GM13977 (cell line): ENCODE measurements around the gene SLC4A4.

Experiments
- DNase-seq: peaks from one replicate; pipeline ENCODE4 v3.0.0; 2012; ENCODE audit warnings: low spot score
- CTCF ChIP-seq: IDR thresholded peaks from 2 replicates; pipeline ENCODE4 v1.5.1; 2012; ENCODE audit warnings: mild to moderate bottlenecking, control low read depth; ENCODE audit not compliant: insufficient read depth; ENCODE audit errors: extremely low read depth, missing control alignments
- in situ Hi-C: fragments of 300-500 bp; cut with MboI; formaldehyde crosslinking; loops from one replicate; pipeline ENCODE4 v1.12.0; 2022; ENCODE audit warnings: low sequenced_read_pairs, low pct_unique_long_range_greater_than_20kb, mixed read lengths, inconsistent platforms; ENCODE audit not compliant: unreplicated experiment

SLC4A4 gene

DNA sequence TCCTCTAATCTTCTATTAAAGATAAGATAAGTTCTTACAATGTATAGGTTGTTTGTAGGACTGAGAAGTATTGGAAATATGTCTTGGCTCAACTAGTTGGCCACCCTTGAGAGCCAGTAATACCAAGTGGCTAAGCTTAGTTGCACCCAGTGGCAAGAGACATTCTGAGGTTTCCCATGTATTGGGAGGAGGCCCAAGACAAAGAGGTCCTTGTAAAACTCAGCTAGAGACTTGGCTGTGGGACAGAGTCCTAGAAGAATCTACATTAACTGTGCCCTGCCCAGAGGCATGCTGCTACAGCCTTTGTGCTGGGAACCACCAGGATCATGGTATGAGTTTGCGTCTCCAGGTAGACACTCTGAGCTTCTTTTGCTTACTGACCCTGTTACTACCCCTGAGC is 41.9 kb upstream of the SLC4A4 start:
- no peak for DNase-seq
- TF ChIP-seq CTCF: no peak
- in situ Hi-C loops: no loop called here

DNA sequence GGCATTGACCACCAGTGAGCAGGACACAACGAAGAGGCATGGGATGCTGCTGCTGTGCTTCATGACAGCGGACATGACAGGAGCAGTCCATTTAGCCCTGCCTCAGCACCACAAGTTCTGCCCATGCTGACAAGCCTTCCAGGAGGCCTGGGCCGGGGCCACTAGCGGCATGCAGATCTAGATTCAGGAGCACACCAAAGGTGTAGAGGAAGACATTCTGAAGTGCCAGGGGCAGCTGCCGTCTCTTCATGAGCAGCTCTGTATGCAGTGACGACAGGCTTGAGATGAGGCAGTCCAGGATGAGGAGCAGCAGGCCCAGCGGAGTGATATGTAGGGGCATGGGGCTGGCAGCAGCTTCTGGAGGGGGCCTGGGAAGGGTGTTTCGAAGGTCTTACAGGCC is 38.5 kb upstream of the SLC4A4 start:
- TF ChIP-seq CTCF: no peak
- no peak for DNase-seq

DNA sequence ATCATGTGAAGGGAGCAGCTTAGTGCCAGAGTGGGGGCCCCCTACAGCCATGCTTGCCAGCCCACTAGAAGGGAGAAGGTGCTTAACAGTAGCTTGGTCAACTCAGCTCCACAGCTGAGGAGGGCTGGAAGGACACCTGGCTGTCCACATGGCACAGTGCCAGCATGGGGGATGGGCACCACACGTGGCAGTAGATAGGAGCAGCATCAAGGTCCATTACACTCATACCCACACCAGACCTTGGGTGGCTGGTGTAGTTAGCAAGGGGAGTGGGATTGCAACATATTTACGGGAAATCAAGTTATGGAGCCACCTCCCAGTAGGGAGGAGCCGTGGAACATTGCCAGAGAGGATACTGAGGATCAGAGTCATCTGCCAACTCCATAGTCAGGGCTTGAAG is 37.9 kb upstream of the SLC4A4 start:
- DNase-seq: no peak
- no peak for TF ChIP-seq CTCF
- in situ Hi-C loops: no loop called here

More for the DNA sequence above, 38.5 kb upstream of the SLC4A4 start:
- in situ Hi-C loops: no loop called here

GRCh38 chr4:71303287-71303686 is 35.5 kb upstream of the SLC4A4 start:
- no peak for DNase-seq
- in situ Hi-C loops: no loop called here
- TF ChIP-seq CTCF: no peak

DNA sequence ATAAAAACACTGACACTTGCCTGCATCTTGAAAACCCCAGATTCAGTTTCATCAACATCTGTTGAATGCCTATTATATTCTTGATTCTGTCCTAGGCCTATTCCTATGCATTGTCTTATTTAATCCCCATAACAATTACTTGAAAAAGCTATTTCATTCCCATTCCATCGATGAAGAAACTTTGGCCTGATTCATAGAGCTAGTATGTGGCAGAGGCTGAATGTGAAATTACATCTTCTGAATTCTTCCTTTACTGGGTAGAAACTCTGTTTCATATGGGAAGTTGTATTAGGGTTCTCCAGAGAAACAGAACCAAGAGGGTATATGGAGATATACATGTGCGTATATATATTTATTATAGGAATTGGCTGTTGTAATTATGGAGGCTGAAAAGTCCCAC is 35.0 kb upstream of the SLC4A4 start:
- in situ Hi-C loops: no loop called here
- DNase-seq: no peak
- TF ChIP-seq CTCF: no peak

GRCh38 chr4:71304289-71304850 is 34.5 kb upstream of the SLC4A4 start:
- no peak for DNase-seq
- in situ Hi-C loops: no loop called here
- TF ChIP-seq CTCF: no peak

DNA sequence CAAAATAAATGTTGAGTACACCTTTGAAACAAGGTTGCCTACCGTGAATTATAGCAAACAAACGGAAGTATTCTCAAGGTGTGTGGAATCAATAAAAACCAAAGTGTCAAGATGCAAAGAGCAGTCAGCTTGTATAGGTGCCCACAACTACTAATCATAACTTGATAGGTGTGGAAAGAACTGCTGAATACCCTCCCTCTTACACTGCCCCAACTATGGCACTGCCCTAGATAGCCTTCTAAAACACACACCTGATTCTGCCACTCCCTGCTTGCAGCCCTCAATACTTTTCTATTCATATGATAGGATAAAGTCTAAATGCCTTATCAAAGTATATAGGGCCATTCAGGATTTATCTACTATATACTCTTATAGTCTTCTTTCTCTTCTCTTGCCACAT is 31.1 kb upstream of the SLC4A4 start:
- DNase-seq: no peak
- TF ChIP-seq CTCF: no peak
- in situ Hi-C loops: no loop called here
